Measurements from ENCODE around the gene HEPN1. TPM values are rescaled to one million over a fixed set of nuclear protein-coding genes. Genes with fewer than 3 reads are reported as not detected.

Gene HEPN1
- total RNA-seq, 1 donor from 2014 or later: not detected

GRCh38 chr11:124896821-124897391 is 22.1 kb upstream of the HEPN1 start:
- DNase-seq (ENCODE audit: low spot score): peak; percentile 73
- intact Hi-C loops (cut with DNase I): no loop called here

- intact Hi-C loops (cut with DNase I): no loop called here
- peak; percentile 83 for DNase-seq (ENCODE audit: low spot score)
These were observed 21.3 kb upstream of the HEPN1 start, which contains the start of gene ROBO4 for GRCh38 chr11:124897674-124898262. TSS of gene ROBO4 (minus strand) at chr11:124897865. CDS start at chr11:124897795, 70 bp downstream.

DNA sequence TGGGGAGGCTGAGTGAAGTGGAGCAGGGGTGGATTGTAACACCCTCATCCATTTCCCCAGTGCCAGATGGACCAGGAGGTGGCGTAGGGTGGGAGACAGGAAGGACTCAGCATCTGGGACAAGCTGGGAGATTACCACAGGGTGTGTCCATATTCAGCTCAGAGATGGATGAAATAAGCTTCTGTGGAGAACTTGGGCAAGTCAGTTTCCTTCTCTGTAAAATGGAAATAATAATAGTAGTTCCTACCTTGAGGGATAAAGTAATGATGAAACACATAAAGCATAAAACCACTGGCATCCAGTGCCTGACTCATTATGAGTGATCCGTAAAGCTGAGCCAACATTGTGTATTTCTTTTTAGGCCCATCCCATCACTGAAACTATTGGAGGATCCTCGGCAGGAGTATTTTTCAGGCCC is 20.8 kb upstream of the HEPN1 start:
- peak; percentile 63 for DNase-seq (ENCODE audit: low spot score)
- intact Hi-C loops (cut with DNase I): no loop called here

GRCh38 chr11:124898711-124899110 is 20.3 kb upstream of the HEPN1 start:
- peak; percentile 75 for DNase-seq (ENCODE audit: low spot score)
- intact Hi-C loops (cut with DNase I): no loop called here

DNA sequence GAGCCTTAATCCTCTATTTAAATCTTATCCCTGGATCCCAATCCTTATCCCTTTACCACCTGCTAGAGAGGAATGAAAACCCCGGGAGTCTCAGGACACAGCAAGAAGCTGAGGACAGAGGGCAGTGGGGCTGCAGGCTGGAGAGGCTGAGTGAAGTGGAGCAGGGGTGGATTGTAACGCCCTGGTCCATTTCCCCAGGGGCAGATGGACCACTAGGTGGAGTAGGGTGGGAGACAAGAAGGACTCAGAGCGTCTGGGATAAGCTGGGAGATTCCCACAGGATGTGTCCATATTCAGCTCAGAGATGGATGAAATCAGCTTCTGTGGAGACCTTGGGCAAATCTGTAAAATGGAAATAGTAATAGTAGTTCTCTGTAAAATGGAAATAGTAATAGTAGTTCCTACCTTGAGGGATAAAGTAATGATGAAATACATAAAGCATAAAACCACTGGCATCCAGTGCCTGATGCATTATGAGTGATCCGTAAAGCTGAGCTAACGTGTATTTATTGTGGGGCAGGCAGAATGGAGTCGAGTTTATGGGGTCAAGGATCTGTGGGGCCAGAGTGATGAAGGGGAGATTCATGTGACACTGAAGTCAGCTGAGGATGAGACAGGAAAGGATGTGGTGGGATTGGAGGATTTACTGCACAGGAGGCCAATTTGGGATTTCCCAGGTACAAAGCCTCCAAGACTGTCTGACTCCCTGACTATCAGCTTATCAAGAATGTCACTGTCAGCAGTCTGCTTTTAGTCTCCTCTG is 19.5 kb upstream of the HEPN1 start:
- no peak for DNase-seq (ENCODE audit: low spot score)

GRCh38 chr11:124900464-124900863 is 18.6 kb upstream of the HEPN1 start:
- no peak for DNase-seq (ENCODE audit: low spot score)
- intact Hi-C loops (cut with DNase I): no loop called here

More for the DNA sequence above, 19.5 kb upstream of the HEPN1 start:
- intact Hi-C loops (cut with DNase I): no loop called here

- DNase-seq (ENCODE audit: low spot score): no peak
- intact Hi-C loops (cut with DNase I): no loop called here
These were observed 16.4 kb upstream of the HEPN1 start for GRCh38 chr11:124902616-124903015.

DNA sequence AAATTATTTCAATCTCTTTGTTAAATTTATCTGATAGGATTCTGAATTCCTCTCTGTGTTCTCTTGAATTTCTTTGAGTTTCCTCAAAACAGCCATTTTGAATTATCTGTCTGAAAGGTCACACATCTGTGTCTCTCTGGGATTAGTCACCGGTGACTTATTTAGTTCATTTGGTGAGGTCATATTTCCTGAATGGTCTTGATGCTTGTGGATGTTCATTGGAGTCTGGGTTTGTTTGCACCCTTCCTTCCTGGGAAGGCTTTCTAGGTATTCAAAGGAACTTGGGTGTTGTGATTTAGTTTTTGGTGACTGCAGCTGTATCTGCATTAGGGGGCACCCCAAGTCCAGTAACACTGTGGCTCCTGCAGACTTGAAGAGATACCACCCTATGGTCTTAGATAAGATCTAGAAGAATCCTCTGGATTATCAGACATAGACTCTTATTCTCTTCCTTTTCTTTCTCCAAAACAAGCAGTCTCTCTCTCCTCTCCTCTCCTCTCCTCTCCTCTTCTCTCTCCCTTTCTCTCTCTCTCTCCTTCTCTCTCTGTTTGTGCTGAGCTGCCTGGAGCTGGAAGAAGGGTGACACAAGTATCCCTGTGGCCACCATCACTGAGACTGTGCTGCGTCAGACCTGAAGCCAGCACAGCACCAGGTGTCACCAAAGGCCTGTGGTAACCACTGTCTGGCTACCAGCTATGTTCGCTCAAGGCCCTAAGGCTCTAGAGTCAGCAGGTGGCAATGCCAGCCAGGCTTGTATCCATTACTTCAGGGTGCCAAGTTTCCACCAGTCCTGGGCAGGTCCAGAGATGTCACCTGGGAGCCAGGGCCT is 3.3 kb upstream of the HEPN1 start:
- intact Hi-C loops (cut with DNase I): no loop called here
- DNase-seq (ENCODE audit: low spot score): no peak

DNA sequence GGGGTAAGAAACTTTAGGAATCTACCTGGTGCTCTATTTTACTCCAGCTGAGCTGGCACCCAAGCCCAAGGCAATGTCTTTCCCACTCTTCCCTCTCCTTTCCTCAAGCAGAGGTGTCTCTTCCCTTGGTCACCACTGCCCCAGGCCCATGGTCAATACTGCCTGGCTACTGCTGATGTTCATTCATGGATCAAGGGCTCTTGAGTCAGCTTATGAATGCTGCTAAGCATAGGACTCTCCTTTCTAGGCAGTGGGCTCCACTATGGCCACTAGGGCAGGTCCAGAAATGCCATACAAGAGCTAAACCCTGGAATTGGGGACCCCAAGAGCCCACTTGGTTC is 2.7 kb upstream of the HEPN1 start:
- intact Hi-C loops (cut with DNase I): no loop called here
- no peak for DNase-seq (ENCODE audit: low spot score)

- intact Hi-C loops (cut with DNase I): no loop called here
- DNase-seq (ENCODE audit: low spot score): no peak
These were observed 1.9 kb upstream of the HEPN1 start for GRCh38 chr11:124917115-124917637.

- no peak for DNase-seq (ENCODE audit: low spot score)
- intact Hi-C loops (cut with DNase I): no loop called here
These were observed 848 bp downstream of the HEPN1 start for GRCh38 chr11:124919898-124920297.

DNA sequence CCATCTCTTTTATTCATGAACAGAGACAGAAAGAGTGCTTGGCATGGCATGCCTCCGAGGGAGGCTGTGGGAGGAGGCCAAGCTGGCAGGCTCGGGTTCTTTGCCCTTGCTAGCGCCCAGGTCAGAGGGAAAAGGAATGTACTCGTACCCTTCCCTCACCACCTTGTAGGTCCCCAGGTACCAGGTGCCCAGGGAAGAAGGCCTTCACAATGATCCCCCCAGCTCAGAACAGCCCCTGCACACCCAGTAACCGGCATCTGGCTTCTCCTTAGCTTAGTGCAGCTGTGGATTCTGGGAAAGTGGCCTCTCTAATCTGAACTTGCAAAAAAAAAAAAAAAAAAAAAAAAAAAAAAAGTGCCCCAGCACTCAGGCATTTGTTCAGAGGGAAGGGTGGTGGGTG is 1.3 kb downstream of the HEPN1 start:
- DNase-seq (ENCODE audit: low spot score): no peak
- intact Hi-C loops (cut with DNase I): no loop called here

DNA sequence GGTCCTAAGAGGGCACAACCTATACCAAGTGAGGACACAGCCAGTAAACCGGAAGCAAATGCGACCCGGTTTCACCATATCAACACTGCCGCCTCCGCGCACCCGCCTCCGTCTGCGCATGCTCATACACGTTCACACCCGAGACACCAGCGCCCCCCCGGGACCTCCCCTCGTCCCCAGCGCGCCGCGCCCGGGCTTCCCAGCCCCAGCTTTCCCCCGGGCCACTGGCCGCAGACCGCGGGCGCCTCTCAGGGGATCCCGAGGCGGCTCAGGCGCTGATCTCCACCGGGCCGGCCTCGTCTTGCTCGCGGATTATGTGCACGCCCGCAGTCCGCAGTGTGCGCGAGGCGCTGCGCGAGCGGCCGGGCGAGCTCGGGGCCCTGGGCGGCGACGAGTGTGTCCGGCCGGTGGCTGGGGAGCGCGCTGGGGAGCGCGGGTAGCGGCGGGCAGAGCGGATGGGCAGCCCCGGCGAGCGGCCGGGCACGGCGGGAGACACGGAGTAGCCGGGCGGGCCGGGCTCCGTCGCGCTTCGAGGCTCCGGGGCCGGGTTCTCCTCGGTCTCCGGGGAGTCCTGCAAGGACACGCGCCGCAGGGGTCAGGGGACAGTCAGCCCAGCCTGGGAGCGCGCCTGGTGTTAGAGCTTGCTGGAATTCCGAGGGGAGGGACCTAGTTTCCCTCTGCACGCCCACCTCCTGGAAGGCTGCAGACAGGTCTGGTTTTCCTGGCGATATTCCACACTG is 2.0 kb downstream of the HEPN1 start:
- intact Hi-C loops (cut with DNase I): no loop called here

GRCh38 chr11:124922831-124923230 is 3.8 kb downstream of the HEPN1 start:
- intact Hi-C loops (cut with DNase I): no loop called here
- DNase-seq (ENCODE audit: low spot score): no peak

More for the DNA sequence above, 2.0 kb downstream of the HEPN1 start:
- DNase-seq (ENCODE audit: low spot score): peak; percentile 88

DNA sequence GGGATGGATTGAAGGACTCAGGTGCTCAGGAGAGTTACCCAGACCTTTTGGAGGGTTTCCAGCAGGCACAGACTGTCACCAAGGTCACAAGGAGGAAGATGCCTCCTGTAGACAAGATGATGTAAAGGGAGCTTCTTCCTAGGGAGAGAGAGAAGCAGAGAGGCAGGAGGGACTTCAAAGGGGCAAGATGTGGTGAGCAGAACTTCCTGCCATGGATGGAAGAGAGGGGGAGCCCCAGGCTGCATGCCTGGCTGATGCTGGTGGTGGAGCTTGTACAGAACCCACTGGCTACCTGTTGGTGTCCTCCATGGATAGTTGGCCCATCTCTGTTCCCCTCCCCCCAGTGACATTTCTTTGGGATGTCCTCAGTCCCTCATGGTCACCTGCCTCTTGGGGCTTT is 4.2 kb downstream of the HEPN1 start:
- intact Hi-C loops (cut with DNase I): no loop called here
- DNase-seq (ENCODE audit: low spot score): no peak

GRCh38 chr11:124928942-124929665 is 10.1 kb downstream of the HEPN1 start:
- DNase-seq (ENCODE audit: low spot score): no peak
- intact Hi-C loops (cut with DNase I): no loop called here

DNA sequence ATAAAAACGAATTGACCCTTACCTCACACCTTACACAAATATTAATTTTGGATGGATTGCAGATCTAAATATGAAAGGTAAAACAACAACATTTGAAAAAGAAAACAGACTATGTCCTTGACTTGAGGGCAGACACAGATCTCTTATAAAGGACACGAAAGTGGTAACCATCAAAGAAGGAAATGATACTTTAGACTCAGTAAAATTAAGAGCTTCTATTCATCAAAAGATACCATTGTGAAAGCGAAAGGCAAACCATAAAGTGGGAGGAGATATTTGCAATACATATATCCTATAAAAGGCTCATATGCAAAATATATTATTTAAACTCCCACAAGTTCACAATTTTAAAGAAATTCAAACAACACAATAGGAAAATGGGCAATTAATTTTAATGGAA is 11.7 kb downstream of the HEPN1 start:
- DNase-seq (ENCODE audit: low spot score): no peak
- intact Hi-C loops (cut with DNase I): no loop called here

DNA sequence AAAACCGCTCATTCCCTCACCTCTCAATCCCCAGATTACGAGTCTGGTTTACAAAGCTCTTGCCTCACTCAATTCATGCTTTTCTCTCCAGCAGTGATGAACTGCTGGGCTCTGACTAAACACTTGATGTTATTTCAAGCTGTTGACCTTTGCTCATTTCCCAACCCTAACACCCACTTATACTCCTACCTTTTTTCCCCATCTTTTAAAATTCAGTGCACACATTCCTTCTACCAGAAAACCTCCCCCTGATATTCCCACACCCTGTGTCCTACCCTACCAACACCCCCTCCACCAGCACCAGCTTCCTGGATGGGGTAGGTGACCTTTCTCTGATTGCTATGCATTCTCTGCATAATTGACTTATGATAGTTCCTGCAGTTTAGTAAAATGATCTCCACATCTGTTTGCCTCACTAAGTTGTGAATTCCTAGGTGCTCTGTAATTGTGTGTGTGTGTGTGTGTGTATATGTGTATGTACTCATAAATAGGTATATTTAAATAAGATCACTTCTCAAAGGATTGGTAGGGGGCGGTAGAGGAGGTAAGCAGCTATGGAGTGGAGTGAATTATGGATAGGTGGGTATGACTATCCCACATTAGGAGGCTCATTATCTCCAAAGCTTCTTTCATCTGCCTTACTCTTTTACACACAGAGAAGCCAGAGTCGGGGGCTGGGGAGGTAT is 16.0 kb downstream of the HEPN1 start:
- intact Hi-C loops (cut with DNase I): no loop called here
- DNase-seq (ENCODE audit: low spot score): no peak
